WERI-Rb-1 (cell line): ENCODE measurements around the gene CLDND1.

Source experiments
- DNase-seq: peaks from one replicate; pipeline ENCODE4 v3.0.0-alpha.2; 2020
- H3K27ac ChIP-seq: fragments of 250-450 bp; sonication (Bioruptor Pico); 2 replicates; pipeline ENCODE4 v1.5.1; 2020; ENCODE audit warnings: mild to moderate bottlenecking, moderate library complexity
- H3K27me3 ChIP-seq: fragments of 250-450 bp; sonication (Bioruptor Pico); 2 replicates; pipeline ENCODE4 v1.5.1; 2021; ENCODE audit warnings: mild to moderate bottlenecking, low read depth, moderate library complexity; ENCODE audit not compliant: insufficient read depth, severe bottlenecking
- H3K36me3 ChIP-seq: fragments of 250-450 bp; sonication (Bioruptor Pico); 2 replicates; pipeline ENCODE4 v1.5.1; 2020; ENCODE audit warnings: mild to moderate bottlenecking, moderate library complexity
- H3K4me3 ChIP-seq: 2 replicates; pipeline ENCODE4 v1.5.1; 2011; ENCODE audit warnings: low read depth, mild to moderate bottlenecking, control low read depth, low read length
- H3K9me3 ChIP-seq: fragments of 250-450 bp; sonication (Bioruptor Pico); 2 replicates; pipeline ENCODE4 v1.5.1; 2021; ENCODE audit warnings: mild to moderate bottlenecking, moderate library complexity; ENCODE audit not compliant: severe bottlenecking
- CTCF ChIP-seq: IDR thresholded peaks from 2 replicates; pipeline ENCODE4 v1.5.1; 2011; ENCODE audit warnings: low read depth, mild to moderate bottlenecking, control low read depth, inconsistent platforms, low read length

Gene CLDND1

GRCh38 chr3:98550833-98551232 lies 28.1 kb upstream of the CLDND1 start:
- Histone ChIP-seq H3K27ac (no peak overlapping the region), H3K27me3 (no peaks in the 10 kb centered on the region), H3K36me3 (no peaks in the 10 kb centered on the region), H3K9me3 (no peaks in the 10 kb centered on the region), H3K4me3 (no peak overlapping the region)
- no peak for DNase-seq
- TF ChIP-seq CTCF, result no peak

- H3K36me3 ChIP-seq, result no peaks in the 10 kb centered on the region
- no peaks in the 10 kb centered on the region for H3K9me3 ChIP-seq
- TF ChIP-seq CTCF, result no peak
- H3K4me3 ChIP-seq, result no peak overlapping the region
- DNase-seq, result no peak
- no peaks in the 10 kb centered on the region for H3K27me3 ChIP-seq
- no peak overlapping the region for H3K27ac ChIP-seq
Measured at GRCh38 chr3:98548544-98548943, 25.8 kb upstream of the CLDND1 start.

GRCh38 chr3:98545940-98546339 lies 23.2 kb upstream of the CLDND1 start:
- no peak overlapping the region for H3K4me3 ChIP-seq
- DNase-seq, result no peak
- H3K27me3 ChIP-seq, result no peaks in the 10 kb centered on the region
- no peak for TF ChIP-seq CTCF
- H3K36me3 ChIP-seq, result no peaks in the 10 kb centered on the region
- no peak overlapping the region for H3K27ac ChIP-seq
- H3K9me3 ChIP-seq, result no peaks in the 10 kb centered on the region

- no peak for DNase-seq
- H3K9me3 ChIP-seq, result no peaks in the 10 kb centered on the region
- H3K4me3 ChIP-seq, result no peak overlapping the region
Measured at GRCh38 chr3:98542623-98543022, 19.9 kb upstream of the CLDND1 start.

GRCh38 chr3:98541695-98542094 lies 19.0 kb upstream of the CLDND1 start:
- TF ChIP-seq CTCF, result no peak
- Histone ChIP-seq H3K36me3 (no peaks in the 10 kb centered on the region), H3K9me3 (no peaks in the 10 kb centered on the region), H3K27me3 (no peaks in the 10 kb centered on the region), H3K27ac (no peak overlapping the region), H3K4me3 (no peak overlapping the region)
- no peak for DNase-seq

More at GRCh38 chr3:98542623-98543022, 19.9 kb upstream of the CLDND1 start:
- TF ChIP-seq CTCF, result no peak
- Histone ChIP-seq H3K27me3 (no peaks in the 10 kb centered on the region), H3K36me3 (no peaks in the 10 kb centered on the region), H3K27ac (no peak overlapping the region)

GRCh38 chr3:98540346-98540745 lies 17.6 kb upstream of the CLDND1 start:
- TF ChIP-seq CTCF, result no peak
- no peaks in the 10 kb centered on the region for H3K9me3 ChIP-seq
- no peaks in the 10 kb centered on the region for H3K27me3 ChIP-seq
- H3K36me3 ChIP-seq, result no peaks in the 10 kb centered on the region
- no peak overlapping the region for H3K27ac ChIP-seq
- DNase-seq, result no peak
- H3K4me3 ChIP-seq, result no peak overlapping the region
